ENCODE results near the gene RASGRP1. TPM values are rescaled to one million over a fixed set of nuclear protein-coding genes. Genes with fewer than 3 reads are reported as not detected.

The RASGRP1 gene
- total RNA-seq, 1 donor = 9.5 TPM

DNA sequence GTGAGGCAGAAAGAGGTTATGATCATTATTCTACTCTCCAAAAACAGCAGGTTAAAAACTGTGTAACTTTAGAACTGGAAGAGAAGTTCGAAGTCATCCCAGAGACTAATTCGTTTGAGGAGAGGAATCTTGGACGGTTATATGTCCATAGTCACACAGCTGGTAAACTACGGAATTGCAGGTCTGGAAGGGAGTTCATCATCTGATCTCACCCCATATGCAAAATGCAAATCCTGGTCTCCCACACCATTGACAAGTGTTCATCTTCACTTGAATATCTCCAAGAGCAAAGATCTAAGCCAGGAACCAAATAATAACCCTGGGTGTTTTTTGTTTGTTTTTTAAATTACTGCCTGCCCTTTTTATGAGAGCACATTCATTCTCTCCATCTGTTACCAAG lies 57.6 kb downstream of the RASGRP1 start:
- H3K4me3 ChIP-seq (ENCODE audit: low read depth, low read length) = no peak overlapping the region
- TF ChIP-seq, protein P1, sequence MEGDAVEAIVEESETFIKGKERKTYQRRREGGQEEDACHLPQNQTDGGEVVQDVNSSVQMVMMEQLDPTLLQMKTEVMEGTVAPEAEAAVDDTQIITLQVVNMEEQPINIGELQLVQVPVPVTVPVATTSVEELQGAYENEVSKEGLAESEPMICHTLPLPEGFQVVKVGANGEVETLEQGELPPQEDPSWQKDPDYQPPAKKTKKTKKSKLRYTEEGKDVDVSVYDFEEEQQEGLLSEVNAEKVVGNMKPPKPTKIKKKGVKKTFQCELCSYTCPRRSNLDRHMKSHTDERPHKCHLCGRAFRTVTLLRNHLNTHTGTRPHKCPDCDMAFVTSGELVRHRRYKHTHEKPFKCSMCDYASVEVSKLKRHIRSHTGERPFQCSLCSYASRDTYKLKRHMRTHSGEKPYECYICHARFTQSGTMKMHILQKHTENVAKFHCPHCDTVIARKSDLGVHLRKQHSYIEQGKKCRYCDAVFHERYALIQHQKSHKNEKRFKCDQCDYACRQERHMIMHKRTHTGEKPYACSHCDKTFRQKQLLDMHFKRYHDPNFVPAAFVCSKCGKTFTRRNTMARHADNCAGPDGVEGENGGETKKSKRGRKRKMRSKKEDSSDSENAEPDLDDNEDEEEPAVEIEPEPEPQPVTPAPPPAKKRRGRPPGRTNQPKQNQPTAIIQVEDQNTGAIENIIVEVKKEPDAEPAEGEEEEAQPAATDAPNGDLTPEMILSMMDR (IDR thresholded peaks at IDR 0.05; ENCODE audit: insufficient read depth, low read depth, low read length) = no peak
- DNase-seq (ENCODE audit: low read depth) = no peak

DNA sequence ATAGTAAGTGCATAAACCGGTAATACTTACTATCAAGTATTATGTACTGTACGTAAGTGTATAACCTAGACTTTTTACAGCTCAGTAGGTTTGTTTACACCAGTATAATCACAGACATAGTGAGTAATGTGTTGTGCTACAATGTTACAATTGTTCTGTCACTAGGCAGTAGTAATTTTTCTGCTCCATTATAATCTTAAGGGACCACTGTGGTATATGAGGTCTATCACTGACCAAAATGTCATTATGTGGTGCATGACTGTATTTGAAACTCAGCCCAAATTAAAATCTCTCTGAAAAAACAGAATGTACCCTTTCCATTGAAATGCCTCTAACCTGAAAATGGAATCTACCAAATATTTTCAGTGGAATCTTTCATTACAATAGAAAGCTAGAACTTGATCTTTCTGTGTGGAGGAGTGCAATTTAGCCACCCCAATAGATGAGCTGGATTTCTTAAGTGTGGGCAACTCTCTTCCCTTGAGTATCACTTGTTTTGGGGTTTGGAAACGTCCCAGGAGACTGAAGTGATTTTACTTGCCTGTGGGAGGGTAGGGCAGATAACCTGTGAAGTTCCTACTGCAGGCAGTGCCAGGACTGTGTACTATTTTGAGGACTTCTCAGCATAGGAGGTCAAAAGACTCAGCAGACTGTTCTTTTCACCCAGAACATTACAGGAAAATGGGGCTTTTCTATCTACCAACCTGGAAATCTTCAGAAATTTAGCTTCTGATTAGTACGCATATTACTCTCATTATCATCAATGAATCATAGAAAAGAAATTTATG lies 59.7 kb downstream of the RASGRP1 start:
- TF ChIP-seq, protein P1 (IDR thresholded peaks at IDR 0.05; ENCODE audit: insufficient read depth, low read depth, low read length) = no peak
- no peak overlapping the region for H3K4me3 ChIP-seq (ENCODE audit: low read depth, low read length)
- DNase-seq (ENCODE audit: low read depth) = no peak

DNA sequence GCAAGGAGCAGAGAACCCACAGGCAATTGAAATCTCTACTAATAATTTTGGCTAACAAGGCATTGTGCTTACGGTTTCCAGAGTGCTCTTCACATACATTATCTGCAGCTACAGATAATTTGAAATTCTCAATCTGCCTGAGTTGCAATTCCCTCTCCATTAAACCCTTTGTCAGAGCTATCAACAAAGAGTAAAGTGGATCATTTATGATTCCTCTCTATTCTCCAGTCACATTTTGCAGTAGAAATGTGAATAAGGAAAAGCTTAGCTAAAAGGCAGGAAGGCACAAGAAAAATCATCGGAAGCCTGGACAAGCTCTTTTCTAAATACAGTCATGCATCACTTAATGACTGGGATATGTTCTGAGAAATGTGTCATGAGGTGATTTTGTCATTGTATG lies 61.1 kb downstream of the RASGRP1 start:
- no peak overlapping the region for H3K4me3 ChIP-seq (ENCODE audit: low read depth, low read length)
- no peak for DNase-seq (ENCODE audit: low read depth)
- TF ChIP-seq, protein P1 (IDR thresholded peaks at IDR 0.05; ENCODE audit: insufficient read depth, low read depth, low read length) = no peak

DNA sequence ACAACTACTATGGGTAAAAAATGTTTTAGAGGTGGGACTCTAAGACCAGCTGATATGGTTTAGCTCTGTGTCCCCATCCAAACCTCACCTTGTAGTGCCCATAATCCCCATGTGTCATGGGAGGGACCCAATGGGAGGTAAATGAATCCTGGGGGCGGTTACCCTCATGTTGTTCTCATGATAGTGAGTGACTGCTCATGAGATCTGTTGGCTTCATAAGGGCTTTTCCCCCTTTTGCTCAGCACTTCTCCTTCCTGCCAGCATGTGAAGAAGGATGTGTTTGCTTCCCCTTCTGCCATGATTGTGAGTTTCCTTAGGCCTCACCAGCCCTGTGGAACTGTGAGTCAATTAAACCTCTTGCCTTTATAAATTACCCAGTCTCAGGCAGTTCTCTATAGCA lies 65.0 kb downstream of the RASGRP1 start:
- no peak for DNase-seq (ENCODE audit: low read depth)
- no peak overlapping the region for H3K4me3 ChIP-seq (ENCODE audit: low read depth, low read length)
- TF ChIP-seq, protein P1 (IDR thresholded peaks at IDR 0.05; ENCODE audit: insufficient read depth, low read depth, low read length) = no peak

DNA sequence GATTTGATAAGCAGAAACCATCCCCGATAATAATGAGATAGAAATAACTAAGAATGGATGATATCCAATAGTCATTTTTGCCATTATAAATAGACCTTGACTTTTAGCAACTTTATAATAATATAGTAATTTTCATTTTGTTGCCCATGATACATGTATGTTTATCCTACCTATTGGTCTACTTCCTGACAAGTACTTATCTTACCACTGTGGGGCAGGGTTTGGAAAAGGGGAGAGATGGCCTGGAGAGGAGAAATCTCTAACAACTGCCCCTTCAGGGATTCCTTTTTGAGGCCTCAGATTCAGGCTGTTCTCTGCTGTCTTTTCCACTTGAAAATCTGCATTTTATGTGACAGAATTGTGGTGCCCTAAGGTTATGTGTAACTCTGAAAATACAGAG lies 68.5 kb downstream of the RASGRP1 start:
- no peak for DNase-seq (ENCODE audit: low read depth)
- no peak overlapping the region for H3K4me3 ChIP-seq (ENCODE audit: low read depth, low read length)
- TF ChIP-seq, protein P1 (IDR thresholded peaks at IDR 0.05; ENCODE audit: insufficient read depth, low read depth, low read length) = no peak

DNA sequence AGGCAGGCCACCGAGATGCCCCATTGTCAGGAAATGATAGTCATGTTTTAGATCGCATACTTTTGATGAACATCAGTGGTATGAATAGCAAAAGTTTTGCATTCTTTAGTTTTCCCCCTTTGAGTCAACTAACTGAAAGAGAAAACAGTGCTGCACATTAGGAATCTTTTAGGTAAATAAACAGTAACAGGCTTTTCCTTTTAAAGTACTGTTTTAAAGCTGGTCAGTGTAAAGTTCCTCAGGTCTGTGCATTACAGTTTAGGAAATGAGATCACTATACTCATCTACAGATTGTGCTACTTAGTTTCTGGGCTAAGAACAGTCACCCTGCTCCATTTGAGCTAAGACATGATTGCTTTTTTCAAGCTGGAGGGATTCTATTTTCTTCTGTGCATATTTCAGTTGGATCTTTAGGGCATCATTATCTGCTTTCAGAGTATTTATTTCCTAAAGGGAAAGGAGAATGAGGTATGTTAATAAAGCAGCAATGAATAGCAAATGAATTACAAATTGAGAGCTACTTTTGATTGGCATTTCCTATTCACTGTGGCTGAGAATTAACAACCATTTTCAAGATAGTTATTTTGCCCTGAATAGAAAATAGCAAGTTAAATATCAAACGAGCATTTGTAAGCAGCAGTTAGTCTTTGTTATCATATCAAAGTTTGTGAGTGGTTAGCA lies 74.2 kb downstream of the RASGRP1 start:
- no peak overlapping the region for H3K4me3 ChIP-seq (ENCODE audit: low read depth, low read length)
- TF ChIP-seq, protein P1 (IDR thresholded peaks at IDR 0.05; ENCODE audit: insufficient read depth, low read depth, low read length) = no peak
- DNase-seq (ENCODE audit: low read depth) = peak; percentile 21
